NT2/D1 (cell line): ENCODE data around the gene UBR4.

Experiments
- YY1 ChIP-seq: IDR thresholded peaks from 2 replicates; pipeline ENCODE4 v1.6.1; 2011; ENCODE audit not compliant: insufficient read length, insufficient read depth
- ZNF274 ChIP-seq: IDR thresholded peaks from 2 replicates; pipeline ENCODE4 v1.6.1; 2011; ENCODE audit warnings: mild to moderate bottlenecking, low read depth, low read length

DNA sequence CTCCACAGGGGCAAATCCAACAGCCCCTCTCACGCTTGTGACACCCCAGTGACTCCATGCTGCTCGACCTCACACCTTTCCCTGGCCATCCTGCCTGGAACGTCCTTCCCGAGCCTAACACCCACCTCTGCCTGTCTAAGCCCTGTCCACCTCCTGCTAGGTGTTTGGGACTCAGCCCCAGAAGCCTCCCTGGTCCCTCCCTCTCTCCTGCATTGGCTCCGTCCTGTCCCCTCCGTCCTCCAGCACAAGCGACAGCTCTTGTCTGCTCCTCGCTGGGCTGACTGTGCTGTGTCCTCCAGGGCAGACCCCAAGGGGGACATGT, 151.6 kb downstream of the UBR4 start:
- TF ChIP-seq ZNF274, result no peak
- TF ChIP-seq YY1, result no peak
